ENCODE results near the gene MARCHF7.
"Not testable (repeated sequence)": the region's sequence is repeated elsewhere in the genome, so short reads cannot be mapped to it uniquely, and the experiment has no call there.

The MARCHF7 gene

GRCh38 chr2:159716857-159717256 lies 4.6 kb downstream of the MARCHF7 start:
- no peak for DNase-seq (ENCODE audit: low read depth)

GRCh38 chr2:159720676-159721075 lies 8.4 kb downstream of the MARCHF7 start:
- DNase-seq (ENCODE audit: low read depth) = no peak

GRCh38 chr2:159722580-159722979 lies 10.3 kb downstream of the MARCHF7 start:
- no peak for DNase-seq (ENCODE audit: low read depth)

DNA sequence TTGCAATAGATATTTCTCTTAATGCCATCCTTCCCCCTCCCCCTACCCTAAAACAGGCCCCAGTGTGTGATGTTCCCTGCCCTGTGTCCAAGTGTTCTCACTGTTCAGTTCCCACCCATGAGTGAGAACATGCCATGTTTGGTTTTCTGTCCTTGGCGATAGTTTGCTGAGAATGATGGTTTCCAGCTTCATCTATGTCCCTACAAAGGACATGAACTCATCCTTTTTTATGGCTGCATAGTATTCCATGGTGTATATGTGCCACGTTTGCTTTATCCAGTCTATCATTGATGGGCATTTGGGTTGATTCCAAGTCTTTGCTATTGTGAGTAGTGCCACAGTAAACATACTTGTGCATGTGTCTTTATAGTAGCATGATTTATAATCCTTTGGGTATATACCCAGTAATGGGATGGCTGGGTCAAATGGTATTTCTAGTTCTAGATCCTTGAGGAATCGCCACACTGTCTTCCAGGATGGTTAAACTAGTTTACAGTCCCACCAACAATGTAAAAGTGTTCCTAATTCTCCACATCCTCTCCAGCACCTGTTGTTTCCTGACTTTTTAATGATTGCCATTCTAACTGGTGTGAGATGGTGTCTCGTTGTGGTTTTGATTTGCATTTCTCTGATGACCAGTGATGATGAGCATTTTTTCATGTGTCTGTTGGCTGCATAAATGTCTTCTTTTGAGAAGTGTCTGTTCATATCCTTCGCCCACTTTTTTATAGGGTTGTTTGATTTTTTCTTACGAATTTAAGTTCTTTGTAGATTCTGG lies 12.7 kb downstream of the MARCHF7 start:
- not testable (repeated sequence) for DNase-seq (ENCODE audit: low read depth)

DNA sequence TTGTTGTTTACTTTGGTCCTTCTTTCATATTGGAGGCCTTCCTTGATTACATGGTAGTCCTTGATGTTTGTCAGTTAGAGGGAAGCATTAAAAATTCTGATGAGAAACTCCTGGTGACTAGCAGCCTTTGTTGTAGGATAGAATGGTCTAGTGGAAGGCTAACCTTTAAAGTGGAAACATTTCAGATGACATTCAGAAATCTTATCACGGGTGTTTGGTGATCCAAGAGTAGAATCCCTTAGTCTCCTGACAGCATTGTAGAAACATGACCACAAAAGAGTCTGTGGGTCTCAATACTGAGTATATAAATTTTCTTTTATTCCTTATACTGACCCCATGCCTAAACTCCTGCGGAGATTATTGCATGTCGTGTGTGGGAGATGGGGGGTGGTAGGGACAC lies 13.4 kb downstream of the MARCHF7 start:
- no peak for DNase-seq (ENCODE audit: low read depth)

DNA sequence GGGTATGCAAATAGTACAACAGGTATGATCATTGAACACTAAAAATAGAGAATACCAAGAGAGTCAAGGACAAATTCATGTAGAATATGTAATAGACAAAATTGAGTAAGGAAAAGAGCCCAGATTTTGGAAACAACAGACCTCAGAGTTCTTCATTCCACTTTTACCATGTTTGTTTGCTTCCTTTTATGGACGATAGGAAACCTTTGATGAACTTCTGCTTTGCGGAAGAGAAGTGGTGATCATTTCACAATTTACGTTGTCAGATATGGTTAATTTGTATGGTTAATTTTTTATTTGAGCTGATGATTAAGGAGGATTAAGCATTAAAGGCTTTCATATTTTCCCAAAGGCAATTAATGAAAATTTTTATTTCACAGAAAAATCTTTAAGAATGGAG lies 16.3 kb downstream of the MARCHF7 start:
- no peak for DNase-seq (ENCODE audit: low read depth)

- no peak for DNase-seq (ENCODE audit: low read depth)
Observed at GRCh38 chr2:159735648-159736047, 23.3 kb downstream of the MARCHF7 start.

DNA sequence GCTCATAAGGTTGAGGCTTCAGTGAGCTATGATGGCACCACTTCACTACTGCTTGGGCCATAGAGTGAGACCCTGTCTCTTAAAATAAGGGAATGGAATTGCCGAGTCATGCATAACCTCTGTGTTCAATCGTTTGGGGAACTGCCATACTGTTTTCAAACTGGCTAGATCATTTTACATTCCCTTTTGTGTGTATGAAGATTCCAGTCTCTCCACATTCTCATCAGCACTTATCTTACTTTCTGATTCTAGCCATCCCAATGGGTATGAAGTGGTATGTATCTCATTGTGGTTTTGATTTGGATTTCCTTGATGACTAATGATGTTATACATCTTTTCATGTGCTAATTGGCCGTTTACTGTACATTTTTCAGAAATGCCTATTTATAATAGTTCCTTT lies 23.7 kb downstream of the MARCHF7 start:
- no peak for DNase-seq (ENCODE audit: low read depth)

- DNase-seq (ENCODE audit: low read depth) = no peak
Observed at GRCh38 chr2:159737292-159737916, 25.1 kb downstream of the MARCHF7 start.

DNA sequence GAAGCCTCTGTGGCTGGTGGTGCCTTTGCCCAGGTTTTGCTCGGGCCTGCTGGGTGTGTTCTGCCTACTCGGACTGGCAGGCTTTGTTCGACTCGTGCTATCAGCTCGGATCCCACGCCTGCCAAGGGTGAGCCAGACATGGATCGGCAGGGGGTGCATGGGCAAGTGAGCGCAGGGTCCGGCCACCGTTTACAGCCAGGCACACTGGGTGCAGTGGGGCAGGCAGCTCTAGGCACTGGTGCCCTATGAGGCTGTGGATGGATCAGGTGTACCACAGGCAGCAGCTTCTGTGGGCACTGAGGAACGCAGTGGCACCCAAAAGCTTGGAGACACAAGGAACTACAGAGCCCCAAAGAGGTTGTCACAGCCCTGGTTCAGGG lies 25.6 kb downstream of the MARCHF7 start:
- DNase-seq (ENCODE audit: low read depth) = no peak

GRCh38 chr2:159738509-159739390 lies 26.4 kb downstream of the MARCHF7 start:
- DNase-seq (ENCODE audit: low read depth) = no peak

- DNase-seq (ENCODE audit: low read depth) = no peak
Observed at GRCh38 chr2:159742846-159743245, 30.5 kb downstream of the MARCHF7 start.

DNA sequence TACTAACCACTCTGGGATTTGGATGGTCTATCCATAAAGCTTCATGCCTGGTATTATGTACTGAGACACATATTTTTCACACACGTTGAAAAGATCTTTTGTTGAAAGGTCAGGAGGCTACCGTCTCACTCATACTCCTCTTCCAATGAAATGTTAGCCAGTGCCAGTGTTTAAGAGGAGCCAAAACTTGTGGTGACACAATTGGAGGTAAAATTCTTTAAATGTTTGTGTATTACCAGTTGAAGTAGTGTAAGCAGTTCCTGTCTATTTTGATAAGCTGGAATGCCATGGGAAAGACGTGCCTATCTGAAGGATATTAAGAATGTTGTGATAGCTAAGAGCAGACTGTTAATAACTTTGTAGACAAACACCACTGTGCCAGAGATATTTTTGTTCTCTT lies 32.1 kb downstream of the MARCHF7 start:
- no peak for DNase-seq (ENCODE audit: low read depth)

DNA sequence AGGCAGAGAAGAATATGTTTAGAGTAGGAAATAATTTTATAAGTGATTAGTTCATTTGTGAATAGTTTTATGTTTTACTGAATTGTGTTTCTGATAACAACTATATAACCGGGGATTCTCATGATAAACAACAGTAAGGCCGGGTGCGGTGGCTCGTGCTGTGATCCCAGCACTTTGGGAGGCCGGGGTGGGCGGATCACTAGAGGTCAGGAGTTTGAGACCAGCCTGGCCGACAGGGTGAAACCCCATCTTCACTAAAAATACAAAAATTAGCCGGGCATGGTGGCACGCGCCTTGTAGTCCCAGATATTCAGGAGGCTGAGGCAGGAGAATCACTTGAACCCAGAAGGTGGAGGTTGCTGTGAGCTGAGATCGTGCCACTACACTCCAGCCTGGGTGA lies 32.9 kb downstream of the MARCHF7 start:
- not testable (repeated sequence) for DNase-seq (ENCODE audit: low read depth)

DNA sequence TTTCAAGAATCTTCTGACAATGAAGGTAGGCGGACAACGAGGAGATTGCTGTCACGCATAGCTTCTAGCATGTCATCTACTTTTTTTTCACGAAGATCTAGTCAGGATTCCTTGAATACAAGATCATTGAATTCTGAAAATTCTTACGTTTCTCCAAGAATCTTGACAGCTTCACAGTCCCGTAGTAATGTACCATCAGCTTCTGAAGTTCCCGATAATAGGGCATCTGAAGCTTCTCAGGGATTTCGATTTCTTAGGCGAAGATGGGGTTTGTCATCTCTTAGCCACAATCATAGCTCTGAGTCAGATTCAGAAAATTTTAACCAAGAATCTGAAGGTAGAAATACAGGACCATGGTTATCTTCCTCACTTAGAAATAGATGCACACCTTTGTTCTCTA lies 35.8 kb downstream of the MARCHF7 start:
- no peak for DNase-seq (ENCODE audit: low read depth)

DNA sequence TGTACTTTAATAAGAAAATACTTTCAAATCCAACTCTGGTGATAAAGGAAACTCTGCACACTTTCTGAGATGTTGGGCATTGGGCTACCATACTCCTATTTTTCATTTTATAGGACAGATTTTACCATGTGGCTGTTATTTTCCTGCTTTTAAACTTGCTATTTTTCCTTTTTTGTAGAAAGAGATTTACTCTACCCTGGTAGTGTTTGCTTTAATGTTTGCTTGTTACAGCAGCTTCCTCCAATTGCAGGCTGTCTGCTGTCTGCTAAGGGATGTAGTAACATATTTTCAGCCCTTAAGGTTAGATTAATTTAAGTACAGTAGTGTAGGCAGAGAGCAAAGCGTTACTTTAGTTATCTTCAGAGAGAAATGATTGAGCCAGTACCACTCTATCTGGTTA lies 38.6 kb downstream of the MARCHF7 start:
- no peak for DNase-seq (ENCODE audit: low read depth)

- DNase-seq (ENCODE audit: low read depth) = no peak
Observed at GRCh38 chr2:159753797-159754196, 41.5 kb downstream of the MARCHF7 start.

GRCh38 chr2:159755014-159755413 lies 42.7 kb downstream of the MARCHF7 start:
- DNase-seq (ENCODE audit: low read depth) = no peak

DNA sequence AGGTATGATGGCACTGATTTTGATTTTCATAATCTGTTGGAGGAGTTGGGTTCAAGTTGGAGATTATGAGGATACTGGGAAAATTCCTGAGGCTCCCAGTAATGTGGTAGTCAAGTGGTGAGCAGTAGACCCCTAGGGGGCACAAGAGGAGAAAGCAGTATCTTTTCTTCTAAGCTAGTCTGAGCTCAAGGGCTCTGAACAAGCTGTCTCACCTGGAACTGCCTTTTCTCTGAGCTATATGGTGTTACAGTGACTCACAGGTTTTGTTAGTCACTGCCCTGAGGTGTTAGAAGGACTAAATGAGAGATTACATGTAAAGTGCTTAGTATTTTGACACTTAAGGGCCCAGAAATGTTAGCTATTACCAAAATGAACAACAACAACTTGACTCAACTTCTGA lies 43.5 kb downstream of the MARCHF7 start:
- DNase-seq (ENCODE audit: low read depth) = peak; percentile 17

DNA sequence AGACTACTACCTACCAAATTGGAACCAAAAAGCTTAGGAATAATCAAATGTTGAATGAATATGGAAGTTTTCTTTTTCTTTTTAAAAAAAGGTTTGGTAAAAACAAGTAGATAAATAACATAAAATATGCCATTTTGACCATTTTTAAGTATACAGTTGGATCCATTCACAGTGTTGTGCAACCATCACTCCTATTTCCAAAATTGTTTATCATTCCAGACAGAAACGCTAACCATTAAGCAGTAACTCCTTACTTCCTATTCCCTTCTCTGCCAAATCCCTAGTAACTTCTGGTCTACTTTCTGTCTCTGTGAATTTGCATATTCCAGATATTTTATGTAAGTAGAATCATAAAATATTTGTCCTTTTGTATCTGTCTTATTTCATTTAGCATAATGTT lies 45.9 kb downstream of the MARCHF7 start:
- DNase-seq (ENCODE audit: low read depth) = no peak

DNA sequence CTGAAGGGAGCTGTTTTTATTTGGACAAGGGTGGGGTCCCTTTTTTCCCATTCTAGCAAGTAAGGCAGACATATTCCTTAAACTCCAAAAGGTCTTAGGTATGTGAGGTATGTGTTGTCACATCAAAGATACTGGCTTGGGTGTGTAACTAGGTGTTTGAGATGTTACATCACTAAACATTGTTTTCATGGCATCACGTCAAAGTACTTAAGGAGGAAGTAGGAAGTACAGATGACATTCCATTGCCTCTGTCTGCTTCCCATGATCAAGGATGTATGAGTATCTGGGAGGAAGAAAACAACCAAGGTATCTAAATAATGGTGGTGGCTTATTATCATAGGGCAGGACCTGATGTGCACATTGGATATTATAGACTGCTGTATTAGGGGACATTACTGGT lies 46.4 kb downstream of the MARCHF7 start:
- no peak for DNase-seq (ENCODE audit: low read depth)

DNA sequence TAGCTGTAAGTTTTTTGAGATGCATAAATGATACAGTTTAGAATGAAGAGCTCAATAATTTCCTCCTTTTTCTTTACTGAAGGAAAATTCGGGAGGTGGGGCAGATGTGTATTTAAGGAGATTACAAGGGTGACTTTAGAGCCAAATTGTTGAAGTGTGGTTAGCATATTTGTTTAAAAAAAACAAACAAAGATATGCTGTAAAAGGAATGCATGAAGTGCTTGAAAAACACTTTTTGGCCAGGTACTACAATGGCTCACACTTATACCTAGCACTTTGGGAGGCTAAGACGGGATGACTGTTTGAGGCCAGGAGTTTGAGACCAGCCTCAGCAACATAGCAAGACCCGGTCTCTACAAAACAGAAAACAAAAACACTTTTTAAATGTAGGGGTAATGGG lies 47.3 kb downstream of the MARCHF7 start:
- no peak for DNase-seq (ENCODE audit: low read depth)

GRCh38 chr2:159760326-159760725 lies 48.0 kb downstream of the MARCHF7 start:
- DNase-seq (ENCODE audit: low read depth) = no peak

Measured in stimulated activated CD4-positive, alpha-beta T cell treated with anti-CD3 and anti-CD28 coated beads, Interleukin-2, amount 100 ng/mL, for 4 hours (primary cell).